COR-L47 (cell line): Measurements from ENCODE around the gene ZDHHC18.
"Not testable (repeated sequence)": the region's sequence is repeated elsewhere in the genome, so short reads cannot be mapped to it uniquely, and the experiment has no call there.

ENCODE experiments used
- DNase-seq: peaks from one replicate; lab custom pipeline; 2025; lab: John Stamatoyannopoulos, UW

The ZDHHC18 gene

GRCh38 chr1:26832249-26832960 is 5.9 kb downstream of the ZDHHC18 start:
- no peak for DNase-seq

GRCh38 chr1:26833432-26834405 is 7.2 kb downstream of the ZDHHC18 start:
- no peak for DNase-seq

- DNase-seq, result not testable (repeated sequence)
Measured at GRCh38 chr1:26837665-26838064, 11.2 kb downstream of the ZDHHC18 start.

DNA sequence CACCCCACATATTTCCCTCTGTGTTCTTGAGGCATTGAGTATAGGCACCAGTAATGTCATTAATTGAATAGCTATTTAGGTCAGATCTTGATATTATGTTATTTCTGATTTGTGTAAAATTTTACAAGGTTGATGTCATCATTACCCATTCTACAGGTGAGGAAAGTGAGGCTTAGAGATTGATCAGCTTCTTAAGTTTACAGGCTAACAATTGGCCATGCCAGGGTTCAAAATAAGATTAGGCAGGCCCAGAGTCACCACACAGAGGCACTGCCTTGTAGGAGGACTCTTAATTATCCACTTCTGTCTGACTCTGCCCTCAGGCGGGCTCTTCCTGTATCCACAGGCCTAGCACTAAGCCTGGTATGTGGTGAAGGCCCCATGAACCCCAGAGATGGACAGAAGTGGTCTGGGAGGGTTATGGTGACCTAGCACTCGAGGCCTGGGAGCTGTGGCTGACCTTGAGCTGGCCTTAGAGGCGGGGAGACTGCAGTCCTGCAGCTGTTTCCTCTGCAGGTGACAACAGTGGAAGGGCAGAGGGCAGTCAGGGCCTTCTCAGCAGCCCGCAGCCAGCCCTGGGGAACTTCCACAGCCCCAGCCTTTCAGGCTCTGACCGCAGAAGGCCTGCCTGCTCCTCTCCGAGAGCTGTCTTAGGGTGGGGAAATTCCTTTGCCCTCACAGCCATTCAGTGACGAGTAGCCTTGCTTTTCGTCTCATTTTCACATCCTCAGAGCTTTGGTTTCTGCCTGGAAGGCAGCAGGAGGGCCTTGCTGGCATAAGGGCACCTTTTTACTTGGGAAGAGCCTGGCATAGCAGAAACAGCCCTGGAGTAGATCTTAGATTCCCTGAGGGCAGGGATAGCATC is 12.2 kb downstream of the ZDHHC18 start:
- no peak for DNase-seq

GRCh38 chr1:26839339-26839722 is 12.8 kb downstream of the ZDHHC18 start:
- no peak for DNase-seq

GRCh38 chr1:26839779-26840178 is 13.3 kb downstream of the ZDHHC18 start:
- DNase-seq, result no peak

DNA sequence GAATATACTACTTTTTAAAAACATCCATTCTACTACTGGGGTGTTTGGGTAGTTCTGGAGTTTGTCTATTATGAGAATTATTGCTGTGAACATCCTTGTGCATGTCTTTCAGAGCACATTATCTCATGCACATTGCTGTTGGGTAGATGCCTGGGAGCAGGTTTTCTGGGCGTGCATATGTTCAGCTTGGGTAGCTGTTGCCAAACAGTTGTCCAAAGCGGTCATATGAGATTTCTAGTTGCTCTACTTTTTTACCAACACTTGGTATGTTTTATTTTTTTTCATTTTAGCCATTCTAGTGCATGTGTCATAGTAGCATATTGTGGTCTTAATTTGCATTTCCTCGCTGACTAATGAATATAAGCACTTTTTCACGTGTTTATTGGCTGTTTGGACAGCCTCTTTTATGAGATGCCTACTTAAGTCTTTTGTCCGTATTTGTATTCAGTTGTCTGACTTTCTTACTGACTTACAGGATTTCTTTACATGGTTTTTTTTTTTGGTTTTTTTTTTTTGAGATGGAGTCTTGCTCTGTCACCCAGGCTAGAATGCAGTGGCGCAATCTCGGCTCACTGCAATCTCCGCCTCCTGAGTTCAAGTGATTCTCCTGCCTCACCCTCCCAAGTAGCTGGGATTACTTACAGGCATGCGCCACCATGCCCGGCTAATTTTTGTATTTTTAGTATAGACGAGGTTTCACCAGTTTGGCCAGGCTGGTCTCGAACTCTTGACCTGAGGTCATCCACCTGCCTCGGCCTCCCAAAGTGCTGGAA is 18.1 kb downstream of the ZDHHC18 start:
- no peak for DNase-seq

GRCh38 chr1:26847826-26848225 is 21.3 kb downstream of the ZDHHC18 start:
- not testable (repeated sequence) for DNase-seq

DNA sequence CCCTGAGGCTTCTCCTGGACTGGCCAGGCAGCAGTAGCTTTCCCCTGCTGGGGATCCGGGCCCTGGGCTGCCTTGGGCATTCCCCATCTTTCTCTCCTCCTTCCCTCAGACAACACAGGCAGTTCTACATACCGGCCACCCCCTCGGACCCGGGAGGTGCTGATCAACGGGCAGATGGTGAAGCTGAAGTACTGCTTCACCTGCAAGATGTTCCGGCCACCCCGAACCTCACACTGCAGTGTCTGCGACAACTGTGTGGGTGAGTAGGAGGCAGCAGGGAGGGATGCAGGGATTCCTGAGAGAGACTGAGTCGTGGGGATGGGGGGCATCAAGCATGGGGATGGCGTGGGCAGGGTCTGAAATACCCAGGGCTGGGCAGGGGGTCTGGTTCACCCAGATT is 22.0 kb downstream of the ZDHHC18 start:
- DNase-seq, result no peak

DNA sequence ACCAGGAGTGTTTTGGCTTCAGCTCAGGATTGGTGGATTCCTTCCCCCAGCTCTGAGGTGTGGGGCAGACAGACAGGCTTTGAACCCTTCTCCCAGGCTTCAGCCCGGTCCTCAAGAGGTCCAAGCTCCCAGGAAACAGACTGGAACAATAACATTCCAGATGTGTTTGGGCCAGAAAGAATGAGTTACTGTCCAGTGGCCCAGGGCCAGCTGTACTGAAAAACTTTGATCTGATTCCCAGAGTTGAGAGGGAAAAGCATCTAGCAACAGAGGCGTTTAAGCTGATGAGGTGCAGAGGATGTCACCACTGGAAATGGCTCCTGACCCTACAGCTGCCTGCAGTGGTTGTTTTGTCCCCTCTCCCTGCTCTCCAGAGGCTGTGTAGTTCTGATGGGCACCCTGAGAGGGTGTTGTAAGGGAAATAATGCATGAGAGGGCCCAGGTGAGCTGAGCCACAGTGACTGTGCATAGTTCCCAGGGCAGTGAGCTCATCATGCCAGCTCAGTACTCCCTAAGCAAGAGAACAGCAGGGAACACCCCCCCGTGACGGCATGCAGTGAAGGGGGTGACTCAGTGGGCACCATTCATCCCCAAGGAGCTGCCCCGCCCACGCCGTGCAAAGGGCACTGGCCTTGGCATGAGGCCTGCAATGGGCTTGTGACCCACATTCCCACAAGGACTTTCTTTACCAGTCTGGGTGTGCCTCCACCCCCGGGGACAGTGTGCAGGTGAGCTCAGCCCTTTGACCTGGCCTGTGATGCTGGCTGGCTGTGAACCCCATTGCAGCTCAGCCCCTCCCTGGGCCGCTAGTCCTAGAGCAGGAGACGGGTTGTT is 22.7 kb downstream of the ZDHHC18 start:
- DNase-seq, result no peak

GRCh38 chr1:26851106-26851684 is 24.7 kb downstream of the ZDHHC18 start:
- DNase-seq, result no peak

GRCh38 chr1:26852701-26853100 is 26.2 kb downstream of the ZDHHC18 start:
- DNase-seq, result no peak

DNA sequence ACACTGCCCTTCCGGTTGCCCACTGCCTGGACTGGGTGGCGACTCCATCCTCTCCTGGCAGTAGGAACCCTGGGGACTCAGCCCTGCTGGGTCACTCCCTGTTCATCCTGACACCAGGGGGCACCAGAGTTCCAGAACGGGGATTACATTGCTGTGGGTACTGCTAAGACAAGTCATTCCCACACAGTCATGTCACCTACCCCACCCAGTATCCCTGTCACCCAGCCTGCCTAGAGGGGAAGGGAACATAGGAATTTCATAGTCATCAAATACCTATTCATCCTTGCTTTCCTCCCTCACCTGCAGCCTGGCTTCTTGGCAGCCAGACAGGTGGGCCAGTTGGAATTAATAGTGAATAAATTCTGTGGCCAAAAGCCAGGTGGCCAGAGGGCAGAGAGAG is 26.7 kb downstream of the ZDHHC18 start:
- DNase-seq, result peak; percentile 66

GRCh38 chr1:26853600-26853999 is 27.1 kb downstream of the ZDHHC18 start:
- DNase-seq, result no peak

DNA sequence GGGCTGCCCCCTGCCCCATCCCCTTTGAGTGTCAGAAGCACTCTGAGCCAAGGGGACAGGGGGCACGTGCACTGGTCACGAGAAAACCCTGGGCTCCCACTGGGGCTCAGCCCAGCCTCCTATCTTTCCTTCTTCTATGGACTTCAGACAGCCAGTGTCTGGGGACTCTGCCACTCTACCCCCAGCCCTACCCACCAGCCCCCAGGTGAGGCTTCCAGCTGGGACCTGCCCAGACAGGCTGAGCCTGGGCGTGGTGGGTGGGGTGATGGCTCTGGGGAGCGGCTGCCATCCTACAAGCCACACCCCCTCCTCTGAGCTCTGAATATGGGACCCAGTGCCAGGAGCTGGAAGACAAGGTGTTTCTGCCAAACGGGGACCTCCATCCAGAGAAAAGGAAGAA is 28.4 kb downstream of the ZDHHC18 start:
- no peak for DNase-seq

DNA sequence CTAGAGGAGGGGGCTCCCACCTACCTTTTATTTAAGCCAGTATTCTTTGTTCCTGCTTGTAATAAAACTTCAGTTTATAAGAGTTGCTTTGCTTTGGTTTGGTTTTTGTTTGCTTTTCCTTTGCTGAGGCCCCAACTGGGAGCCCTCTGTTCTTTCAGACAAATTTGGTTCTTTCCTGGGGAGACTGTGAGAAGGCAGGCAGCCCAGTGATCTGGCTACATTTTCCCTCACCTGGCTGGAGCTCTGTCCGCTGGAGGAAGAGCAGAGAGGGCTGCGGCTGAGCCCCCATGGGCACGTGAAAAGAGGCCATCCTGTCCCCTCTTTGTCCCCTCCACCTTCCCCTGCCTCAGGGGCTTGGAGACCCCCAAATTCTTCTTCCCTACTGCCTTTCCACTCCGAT is 29.1 kb downstream of the ZDHHC18 start:
- DNase-seq, result no peak

DNA sequence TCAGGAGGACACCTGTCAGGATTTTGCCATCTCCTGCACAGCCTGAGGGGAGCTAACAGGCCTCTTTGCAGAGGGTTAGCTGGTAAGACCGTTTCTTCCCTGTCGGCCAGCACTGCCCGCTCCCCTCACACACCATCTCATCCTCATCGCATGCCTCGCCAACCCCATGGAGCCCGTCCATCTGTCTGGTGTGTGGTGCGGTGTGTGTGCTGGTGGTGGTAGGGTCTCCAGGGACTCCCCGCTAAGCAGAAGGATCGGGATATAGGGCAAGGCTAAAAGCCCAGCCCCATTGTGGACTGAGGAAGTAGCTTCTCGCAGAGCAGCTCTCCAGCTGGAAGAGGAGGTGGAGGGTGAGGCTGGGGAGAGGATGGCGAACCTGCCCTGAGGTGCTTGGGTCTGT is 29.7 kb downstream of the ZDHHC18 start:
- DNase-seq, result no peak

DNA sequence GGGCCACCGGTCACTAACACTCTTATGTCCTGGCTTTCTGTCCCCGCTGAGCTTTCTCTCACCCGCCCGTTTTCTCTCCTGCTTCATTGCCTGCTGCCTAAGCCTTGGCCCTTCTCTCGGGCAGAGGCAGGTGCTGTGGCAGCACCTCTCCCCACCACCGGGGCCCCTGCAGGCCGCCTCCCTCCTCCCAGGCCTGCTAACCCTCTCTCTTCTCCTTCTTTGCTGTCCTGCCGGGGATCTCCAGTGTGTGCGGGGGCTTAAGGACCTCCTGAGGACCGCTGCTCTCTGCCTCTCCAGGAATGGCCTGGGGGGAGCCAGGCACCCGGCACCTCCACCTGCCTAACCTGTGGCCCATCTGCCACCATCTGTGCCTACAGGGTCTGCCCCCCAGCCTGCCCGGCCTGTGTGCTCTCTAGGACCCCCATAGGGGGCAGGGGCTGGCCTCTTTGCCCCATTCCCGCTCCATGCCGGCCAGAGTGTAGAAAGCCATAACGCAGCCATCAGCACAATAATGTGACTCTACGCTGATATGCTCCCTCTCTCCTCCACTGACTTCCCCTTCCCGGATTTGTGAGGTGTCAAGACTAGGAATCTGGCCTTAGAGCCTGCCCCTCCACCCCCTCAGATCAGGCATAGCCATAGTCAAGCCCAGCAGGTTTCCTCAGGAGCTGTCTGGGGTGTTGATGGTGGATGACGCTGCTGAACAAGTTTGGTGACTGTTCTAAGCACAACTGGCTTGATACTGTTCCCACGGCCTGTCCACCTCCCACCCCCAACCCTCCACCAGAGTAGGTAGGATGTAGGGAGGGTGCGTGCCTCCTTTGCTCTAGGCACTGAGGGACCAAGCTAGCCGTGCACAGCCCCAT is 30.3 kb downstream of the ZDHHC18 start:
- DNase-seq, result no peak

DNA sequence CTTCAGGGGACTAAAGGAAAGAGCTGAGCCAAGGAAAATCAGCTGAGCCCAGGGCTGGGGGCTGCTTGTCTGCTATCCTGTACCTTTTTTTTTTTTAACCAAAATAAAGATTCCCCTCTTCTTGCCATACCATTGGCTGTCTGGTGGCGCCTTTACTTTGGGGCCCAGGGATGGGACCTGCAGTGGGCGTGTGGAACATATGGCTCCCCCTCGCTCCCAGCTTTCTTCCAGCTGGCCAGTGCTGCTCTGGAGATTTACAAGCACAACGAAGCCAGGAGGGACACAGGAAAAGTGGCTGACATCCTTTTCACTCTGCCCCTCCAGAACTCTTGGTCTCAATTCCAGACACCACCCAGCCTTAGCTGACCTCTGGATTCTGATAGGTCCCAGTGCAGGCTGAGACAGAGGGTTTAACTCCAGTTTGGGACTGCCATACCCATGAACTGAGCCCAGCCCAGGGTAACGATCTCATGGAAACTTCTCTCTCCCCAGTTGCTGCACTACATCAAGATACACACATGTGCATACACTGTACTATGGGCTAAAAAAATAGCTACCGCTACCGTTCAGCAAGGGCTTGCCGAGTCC is 31.1 kb downstream of the ZDHHC18 start:
- no peak for DNase-seq
